Activated CD8-positive, alpha-beta memory T cell treated with anti-CD3 and anti-CD28 coated beads, Interleukin-2, amount 50 U/mL, for 24 hours (primary cell): ENCODE measurements around the gene AMN1.
"Not testable (repeated sequence)": the region's sequence is repeated elsewhere in the genome, so short reads cannot be mapped to it uniquely, and the experiment has no call there.

ENCODE experiments used
- DNase-seq: peaks from one replicate; pipeline ENCODE4 v3.0.0-alpha.2; 2020; ENCODE audit errors: extremely low read depth

The AMN1 gene

GRCh38 chr12:31733549-31734432 is 5.0 kb upstream of the AMN1 start:
- DNase-seq, result not testable (repeated sequence)

- DNase-seq, result no peak
Measured at GRCh38 chr12:31732926-31733548, 4.2 kb upstream of the AMN1 start.

- DNase-seq, result not testable (repeated sequence)
Measured at GRCh38 chr12:31731203-31731602, 2.4 kb upstream of the AMN1 start.

GRCh38 chr12:31729705-31730104 is 884 bp upstream of the AMN1 start:
- DNase-seq, result no peak

- no peak for DNase-seq
Measured at GRCh38 chr12:31728289-31728916, 418 bp downstream of the AMN1 start.

GRCh38 chr12:31727192-31727591 is 1.6 kb downstream of the AMN1 start:
- DNase-seq, result no peak

GRCh38 chr12:31726575-31726974 is 2.2 kb downstream of the AMN1 start:
- DNase-seq, result no peak

- no peak for DNase-seq
Measured at GRCh38 chr12:31724557-31724956, 4.3 kb downstream of the AMN1 start.

- DNase-seq, result no peak
Measured at GRCh38 chr12:31722580-31722979, 6.2 kb downstream of the AMN1 start.

GRCh38 chr12:31718542-31719198 is 10.2 kb downstream of the AMN1 start:
- not testable (repeated sequence) for DNase-seq

- not testable (repeated sequence) for DNase-seq
Measured at GRCh38 chr12:31716998-31717397, 11.8 kb downstream of the AMN1 start.

GRCh38 chr12:31715283-31715825 is 13.5 kb downstream of the AMN1 start:
- no peak for DNase-seq

GRCh38 chr12:31714406-31715271 is 14.2 kb downstream of the AMN1 start:
- no peak for DNase-seq

GRCh38 chr12:31712877-31713276 is 15.9 kb downstream of the AMN1 start:
- DNase-seq, result no peak

- no peak for DNase-seq
Measured at GRCh38 chr12:31710021-31710818, 18.6 kb downstream of the AMN1 start.

- DNase-seq, result not testable (repeated sequence)
Measured at GRCh38 chr12:31708118-31708517, 20.7 kb downstream of the AMN1 start.

GRCh38 chr12:31705621-31706020 is 23.2 kb downstream of the AMN1 start:
- DNase-seq, result no peak

- no peak for DNase-seq
Measured at GRCh38 chr12:31702047-31702446, 26.8 kb downstream of the AMN1 start.

GRCh38 chr12:31689921-31690320 is 38.9 kb downstream of the AMN1 start:
- not testable (repeated sequence) for DNase-seq

- no peak for DNase-seq
Measured at GRCh38 chr12:31687101-31687527, 41.7 kb downstream of the AMN1 start.
